ENCODE results near the gene PCDH17. TPM values are rescaled to one million over a fixed set of nuclear protein-coding genes. Genes with fewer than 3 reads are reported as not detected.

Gene PCDH17
- total RNA-seq, 2 experiments from 2014 or later, result not detected

DNA sequence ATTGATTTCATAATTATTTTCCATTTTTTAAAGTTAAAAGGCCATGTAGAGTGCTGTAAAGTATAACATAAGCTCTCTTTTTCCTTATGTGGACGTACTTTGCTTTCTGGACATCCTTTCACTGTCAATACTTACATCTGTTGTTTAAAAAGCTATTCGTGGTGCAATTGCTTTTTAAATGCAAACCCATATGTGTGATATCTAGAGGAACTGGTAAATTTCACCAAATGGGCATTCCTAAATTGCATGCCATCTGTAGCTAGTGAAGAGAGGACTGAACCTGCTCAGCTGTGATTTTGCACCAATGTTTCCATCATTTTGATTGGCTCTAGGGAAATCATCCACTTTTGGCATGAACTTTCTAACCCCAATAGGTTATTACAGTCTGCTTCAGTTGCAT, 129.4 kb downstream of the PCDH17 start:
- DNase-seq, result no peak
- CTCF ChIA-PET, result no interaction called here
- Mint-ChIP-seq H3K36me3 (ENCODE audit: low read depth) (no peaks in the 10 kb centered on the region), H3K9me3 (ENCODE audit: low read depth) (peaks cover 5% of the 10 kb centered on the region), H3K27me3 (no peaks in the 10 kb centered on the region), H3K4me3 (no peak overlapping the region), H3K27ac (no peak overlapping the region), H3K4me1 (no peaks in the 10 kb centered on the region)
- intact Hi-C loops (cut with DNase I, micrococcal nuclease), result no loop called here
- no peak for ATAC-seq
- POLR2A ChIA-PET, result no interaction called here

- no peaks in the 10 kb centered on the region for H3K4me1 Mint-ChIP-seq
- CTCF ChIA-PET, result interaction anchor here (0.6 kb wide), 1 partner anchor 553 kb away, joined by 3 read pairs; no protein-coding TSS in a partner anchor
Observed at GRCh38 chr13:57763689-57764088, 132.1 kb downstream of the PCDH17 start.

More at GRCh38 chr13:57763689-57764088, 132.1 kb downstream of the PCDH17 start:
- H3K4me3 Mint-ChIP-seq, result no peak overlapping the region
- peaks cover 8% of the 10 kb centered on the region for H3K9me3 Mint-ChIP-seq (ENCODE audit: low read depth)
- intact Hi-C loops (cut with DNase I, micrococcal nuclease), result no loop called here
- no peak overlapping the region for H3K27ac Mint-ChIP-seq
- no peaks in the 10 kb centered on the region for H3K27me3 Mint-ChIP-seq
- no peak for DNase-seq
- H3K36me3 Mint-ChIP-seq (ENCODE audit: low read depth), result no peaks in the 10 kb centered on the region
- POLR2A ChIA-PET, result no interaction called here
- no peak for ATAC-seq

Measured in activated CD4-positive, alpha-beta T cell treated with anti-CD3 and anti-CD28 coated beads for 36 hours (primary cell).